ENCODE measurements around the gene ASAP2. TPM values are rescaled to one million over a fixed set of nuclear protein-coding genes. Genes with fewer than 3 reads are reported as not detected.

The ASAP2 gene
- total RNA-seq, 2 experiments from 2014 or later = not detected

DNA sequence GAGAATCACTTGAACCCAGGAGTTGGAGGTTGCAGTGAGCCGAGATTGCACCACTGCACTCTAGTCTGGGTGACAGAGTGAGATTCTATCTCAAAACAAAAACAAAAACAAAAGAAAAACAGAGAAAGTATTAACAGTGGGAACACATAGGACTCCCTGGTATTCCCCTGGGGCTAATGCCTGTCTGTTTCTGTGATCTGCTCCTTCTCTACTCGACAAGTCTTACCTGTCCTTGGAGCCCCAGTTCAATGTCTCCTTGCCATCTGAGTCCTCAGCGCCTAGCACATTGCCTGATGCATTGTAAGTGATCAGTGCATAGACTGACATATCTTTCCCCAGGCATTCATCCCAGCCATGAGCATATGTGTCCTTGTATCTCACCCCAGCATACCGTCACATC is 85.8 kb downstream of the ASAP2 start:
- no peak for DNase-seq
- ATAC-seq = no peak
- POLR2A ChIA-PET = no interaction called here
- Mint-ChIP-seq H3K27me3 (ENCODE audit: low read depth) (peaks cover 9% of the 10 kb centered on the region), H3K4me3 (no peak overlapping the region), H3K36me3 (ENCODE audit: low read depth) (no peaks in the 10 kb centered on the region), H3K27ac (no peak overlapping the region), H3K4me1 (ENCODE audit: low read depth) (no peaks in the 10 kb centered on the region), H3K9me3 (ENCODE audit: insufficient read depth) (no peaks in the 10 kb centered on the region)
- CTCF ChIA-PET = no interaction called here

DNA sequence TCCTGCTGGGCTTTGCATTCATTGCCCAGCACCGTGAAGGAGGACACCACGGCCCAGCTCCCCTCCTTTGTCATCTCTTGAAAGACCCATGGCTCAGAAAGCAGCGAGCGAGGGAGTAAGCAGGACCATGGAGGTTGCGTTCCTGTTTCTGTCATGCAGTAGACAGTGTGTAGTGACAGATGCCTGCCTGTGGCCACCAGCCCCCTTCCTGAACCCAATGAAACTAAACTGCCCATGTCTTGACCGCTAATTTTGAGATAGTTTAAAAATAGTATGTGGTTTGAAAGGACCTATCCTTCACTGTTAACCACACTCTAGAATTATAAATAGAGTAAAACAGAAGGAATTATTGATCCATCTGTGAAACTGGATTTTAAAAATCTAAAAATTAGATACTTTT is 88.2 kb downstream of the ASAP2 start:
- ATAC-seq = no peak
- Mint-ChIP-seq H3K36me3 (ENCODE audit: low read depth) (no peaks in the 10 kb centered on the region), H3K27ac (no peak overlapping the region)

DNA sequence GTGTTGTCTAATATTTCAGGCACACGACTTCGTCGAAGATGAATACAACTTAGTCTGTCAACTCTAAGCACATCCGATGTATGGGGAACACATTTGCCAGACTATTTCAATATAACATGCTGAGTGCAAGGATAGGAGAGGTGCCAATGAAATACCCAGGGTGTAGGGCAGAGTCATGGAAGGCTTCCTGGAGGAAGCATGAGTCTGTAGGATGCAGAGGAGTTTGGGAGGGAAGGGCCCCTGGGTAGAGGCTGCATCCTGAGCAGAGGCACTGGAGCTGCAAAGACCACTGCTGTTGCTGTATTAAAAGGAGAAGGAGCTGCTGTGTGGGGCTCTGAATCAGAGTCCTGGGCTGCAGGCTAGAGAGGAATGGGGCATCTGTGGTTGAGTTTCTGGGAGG is 89.9 kb downstream of the ASAP2 start:
- no peak overlapping the region for H3K4me3 Mint-ChIP-seq
- ATAC-seq = no peak
- no peak overlapping the region for H3K27ac Mint-ChIP-seq
- H3K9me3 Mint-ChIP-seq (ENCODE audit: insufficient read depth) = no peaks in the 10 kb centered on the region
- no peak for DNase-seq
- H3K4me1 Mint-ChIP-seq (ENCODE audit: low read depth) = no peaks in the 10 kb centered on the region
- ChIA-PET CTCF (no interaction called here), POLR2A (no interaction called here)
- no peaks in the 10 kb centered on the region for H3K36me3 Mint-ChIP-seq (ENCODE audit: low read depth)
- peaks cover 11% of the 10 kb centered on the region for H3K27me3 Mint-ChIP-seq (ENCODE audit: low read depth)

More for the DNA sequence above, 88.2 kb downstream of the ASAP2 start:
- ChIA-PET POLR2A (no interaction called here), CTCF (no interaction called here)
- no peak overlapping the region for H3K4me3 Mint-ChIP-seq
- H3K4me1 Mint-ChIP-seq (ENCODE audit: low read depth) = no peaks in the 10 kb centered on the region
- H3K27me3 Mint-ChIP-seq (ENCODE audit: low read depth) = peaks cover 11% of the 10 kb centered on the region
- no peaks in the 10 kb centered on the region for H3K9me3 Mint-ChIP-seq (ENCODE audit: insufficient read depth)
- DNase-seq = no peak

DNA sequence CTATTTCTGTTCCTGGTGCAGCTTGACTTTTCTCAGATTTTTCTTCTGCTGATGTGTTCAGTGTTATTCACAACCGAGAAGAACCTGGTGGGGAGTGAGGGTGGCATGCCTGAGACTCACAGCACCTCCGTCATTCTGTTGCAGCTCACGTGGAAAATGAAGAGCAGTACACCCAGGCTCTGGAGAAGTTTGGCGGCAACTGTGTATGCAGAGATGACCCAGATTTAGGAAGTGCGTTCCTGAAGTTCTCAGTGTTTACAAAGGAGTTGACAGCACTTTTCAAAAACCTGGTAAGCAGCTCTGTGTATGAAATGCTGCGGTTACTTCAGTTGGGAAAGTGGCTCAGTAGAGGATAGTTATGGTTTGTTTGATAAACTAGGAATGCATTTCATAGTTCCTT is 90.5 kb downstream of the ASAP2 start:
- Mint-ChIP-seq H3K4me3 (no peak overlapping the region), H3K4me1 (ENCODE audit: low read depth) (no peaks in the 10 kb centered on the region), H3K27me3 (ENCODE audit: low read depth) (peaks cover 9% of the 10 kb centered on the region), H3K27ac (no peak overlapping the region), H3K36me3 (ENCODE audit: low read depth) (no peaks in the 10 kb centered on the region), H3K9me3 (ENCODE audit: insufficient read depth) (no peaks in the 10 kb centered on the region)
- DNase-seq (no peak), ATAC-seq (no peak)
- ChIA-PET POLR2A (no interaction called here), CTCF (no interaction called here)

DNA sequence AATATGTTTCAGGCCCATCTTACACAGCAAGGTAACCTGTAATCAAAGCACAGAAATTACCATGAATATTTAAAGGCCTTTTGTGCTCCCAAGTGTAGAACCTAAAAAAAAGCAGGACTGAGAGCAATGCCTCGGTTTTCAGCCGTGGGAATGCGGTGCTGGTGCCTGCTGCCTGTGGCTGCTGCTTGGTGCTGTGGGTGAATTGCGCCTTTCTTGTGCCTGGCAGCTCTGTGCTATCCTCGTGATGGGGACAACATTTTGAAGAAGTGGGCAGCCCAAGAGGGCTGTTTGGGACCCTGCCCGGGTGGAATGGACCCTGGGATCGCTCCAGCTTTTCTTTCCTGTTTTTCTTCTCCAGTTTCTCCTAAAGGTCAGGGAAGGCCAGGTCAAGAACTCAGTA is 91.2 kb downstream of the ASAP2 start:
- DNase-seq (no peak), ATAC-seq (no peak)
- Mint-ChIP-seq H3K27ac (no peak overlapping the region), H3K9me3 (ENCODE audit: insufficient read depth) (no peaks in the 10 kb centered on the region), H3K36me3 (ENCODE audit: low read depth) (no peaks in the 10 kb centered on the region), H3K27me3 (ENCODE audit: low read depth) (peaks cover 7% of the 10 kb centered on the region), H3K4me1 (ENCODE audit: low read depth) (no peaks in the 10 kb centered on the region), H3K4me3 (no peak overlapping the region)
- CTCF ChIA-PET = no interaction called here
- POLR2A ChIA-PET = no interaction called here

DNA sequence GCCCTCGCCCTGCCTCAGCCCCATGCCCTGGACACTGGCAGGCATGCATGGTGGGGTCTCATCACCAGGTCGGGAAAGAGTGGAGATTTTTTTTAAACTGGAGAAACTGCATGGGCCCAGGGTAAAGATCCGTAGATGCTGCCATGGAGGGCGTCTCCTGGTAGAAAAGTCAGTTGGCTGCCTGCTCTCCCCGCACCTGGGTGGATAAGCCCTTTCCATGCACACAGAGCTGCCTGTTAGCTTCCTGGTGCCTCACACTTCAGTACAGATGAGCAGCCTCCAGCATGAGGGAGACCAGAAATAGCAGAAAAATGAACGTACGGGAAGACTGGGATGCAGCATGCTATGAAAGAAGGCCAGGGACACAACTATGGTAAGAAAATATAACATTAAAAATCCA is 92.0 kb downstream of the ASAP2 start:
- POLR2A ChIA-PET = no interaction called here
- Mint-ChIP-seq H3K4me1 (ENCODE audit: low read depth) (no peaks in the 10 kb centered on the region), H3K27ac (no peak overlapping the region), H3K27me3 (ENCODE audit: low read depth) (peaks cover 7% of the 10 kb centered on the region), H3K36me3 (ENCODE audit: low read depth) (no peaks in the 10 kb centered on the region), H3K4me3 (no peak overlapping the region), H3K9me3 (ENCODE audit: insufficient read depth) (no peaks in the 10 kb centered on the region)
- ATAC-seq = no peak
- CTCF ChIA-PET = no interaction called here
- no peak for DNase-seq

DNA sequence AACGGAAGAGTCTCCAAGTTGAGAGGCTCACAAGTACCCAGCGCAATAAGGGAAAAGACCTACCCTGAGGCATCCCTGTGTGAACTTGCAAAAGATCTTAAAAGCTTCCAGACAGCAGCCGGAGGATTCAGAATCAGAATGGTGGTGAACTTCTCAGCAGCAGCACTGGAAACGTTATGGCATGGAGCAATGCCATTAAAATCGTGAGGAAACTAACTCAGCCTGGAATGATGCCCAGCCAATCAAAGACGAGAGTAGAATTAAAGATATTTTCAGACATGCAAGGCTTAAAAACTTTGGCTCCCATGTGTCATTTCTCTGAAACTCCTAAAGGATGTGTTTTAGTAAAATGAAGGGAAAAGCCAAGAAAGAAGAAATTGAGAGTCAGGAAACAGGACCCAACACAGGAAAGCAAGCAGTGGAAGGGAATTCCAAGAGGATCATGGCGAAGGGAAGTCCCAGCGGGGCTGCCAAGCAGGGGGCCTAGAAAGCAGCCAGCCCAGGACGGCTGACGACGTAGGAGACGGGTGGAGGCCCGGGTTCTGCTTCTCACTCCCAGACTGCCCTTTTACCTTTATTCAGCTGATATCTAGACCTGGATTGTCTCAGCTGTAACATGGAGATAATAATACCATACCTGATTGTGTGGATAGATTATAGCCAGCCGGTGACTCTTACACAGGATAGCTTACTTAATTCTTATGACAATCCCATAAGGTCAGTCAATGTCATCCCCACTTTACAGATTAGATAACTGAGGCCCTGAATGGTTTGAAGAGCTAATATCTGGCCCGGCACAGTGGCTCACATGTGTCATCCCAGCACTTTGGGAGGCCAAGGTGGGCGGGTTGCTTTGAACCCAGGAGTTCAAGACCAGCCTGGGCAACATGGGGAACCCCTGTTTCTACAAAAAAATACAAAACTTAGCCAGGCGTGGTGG is 92.8 kb downstream of the ASAP2 start:
- no peak for ATAC-seq
- Mint-ChIP-seq H3K36me3 (ENCODE audit: low read depth) (no peaks in the 10 kb centered on the region), H3K27me3 (ENCODE audit: low read depth) (peaks cover 7% of the 10 kb centered on the region), H3K27ac (no peak overlapping the region), H3K4me1 (ENCODE audit: low read depth) (no peaks in the 10 kb centered on the region), H3K4me3 (no peak overlapping the region), H3K9me3 (ENCODE audit: insufficient read depth) (no peaks in the 10 kb centered on the region)
- CTCF ChIA-PET = no interaction called here
- DNase-seq = no peak
- POLR2A ChIA-PET = no interaction called here

DNA sequence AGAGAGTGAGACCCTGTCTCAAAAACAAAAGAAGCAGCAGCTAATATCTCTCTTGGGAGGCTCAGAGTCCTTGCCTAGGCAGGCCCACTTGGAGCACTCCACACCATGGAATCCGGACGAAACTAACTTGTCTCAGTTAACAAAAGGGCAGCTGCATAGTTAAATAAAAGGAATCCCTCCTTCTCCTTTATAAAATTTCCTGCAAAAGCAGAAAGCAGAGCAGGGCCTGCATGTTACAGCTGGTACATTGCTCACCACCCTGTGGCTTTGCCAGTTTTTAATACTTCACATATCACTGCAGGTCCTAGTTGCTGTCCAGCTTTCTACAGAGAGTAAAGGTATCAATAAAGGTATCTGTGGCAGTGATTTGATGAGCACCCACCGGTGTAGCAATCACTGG is 93.6 kb downstream of the ASAP2 start:
- H3K4me3 Mint-ChIP-seq = no peak overlapping the region
- ChIA-PET POLR2A (no interaction called here), CTCF (no interaction called here)
- H3K36me3 Mint-ChIP-seq (ENCODE audit: low read depth) = no peaks in the 10 kb centered on the region
- H3K9me3 Mint-ChIP-seq (ENCODE audit: insufficient read depth) = no peaks in the 10 kb centered on the region
- no peak overlapping the region for H3K27ac Mint-ChIP-seq
- peaks cover 7% of the 10 kb centered on the region for H3K27me3 Mint-ChIP-seq (ENCODE audit: low read depth)
- ATAC-seq (no peak), DNase-seq (no peak)
- H3K4me1 Mint-ChIP-seq (ENCODE audit: low read depth) = no peaks in the 10 kb centered on the region

DNA sequence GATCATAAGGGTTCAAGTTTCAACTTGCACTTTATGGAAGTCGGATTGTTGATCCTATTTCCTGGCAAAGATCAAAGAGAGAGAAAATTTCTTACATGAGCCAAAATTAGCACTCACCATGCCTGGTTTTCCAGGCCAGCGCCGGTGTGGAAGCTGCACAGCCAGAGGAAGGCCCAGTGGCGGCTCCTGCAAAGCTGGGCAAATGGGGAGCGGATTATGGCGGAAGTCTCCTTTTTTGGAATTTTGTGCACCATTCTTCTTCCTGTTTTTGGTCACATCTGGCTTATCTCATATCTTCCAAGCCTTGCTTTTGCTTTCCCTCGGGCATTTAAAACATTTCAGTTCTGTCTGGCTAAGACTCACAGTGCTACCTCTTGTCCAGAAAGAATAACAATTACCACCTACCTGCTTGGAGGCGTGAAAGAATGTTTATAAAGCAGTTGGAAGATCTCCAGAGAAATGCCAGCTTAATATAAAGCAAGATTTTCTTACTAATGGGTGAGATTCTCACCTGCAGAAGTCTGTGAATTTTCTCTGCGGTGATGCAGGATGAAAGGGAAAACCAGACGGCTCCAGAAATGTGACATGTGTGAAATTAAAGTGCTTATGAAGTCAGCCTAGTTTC is 94.3 kb downstream of the ASAP2 start:
- ATAC-seq = no peak
- H3K27me3 Mint-ChIP-seq (ENCODE audit: low read depth) = peaks cover 7% of the 10 kb centered on the region
- H3K36me3 Mint-ChIP-seq (ENCODE audit: low read depth) = no peaks in the 10 kb centered on the region
- H3K27ac Mint-ChIP-seq = no peak overlapping the region
- H3K9me3 Mint-ChIP-seq (ENCODE audit: insufficient read depth) = no peaks in the 10 kb centered on the region
- no peaks in the 10 kb centered on the region for H3K4me1 Mint-ChIP-seq (ENCODE audit: low read depth)
- DNase-seq = no peak
- POLR2A ChIA-PET = no interaction called here
- no peak overlapping the region for H3K4me3 Mint-ChIP-seq
- CTCF ChIA-PET = no interaction called here

DNA sequence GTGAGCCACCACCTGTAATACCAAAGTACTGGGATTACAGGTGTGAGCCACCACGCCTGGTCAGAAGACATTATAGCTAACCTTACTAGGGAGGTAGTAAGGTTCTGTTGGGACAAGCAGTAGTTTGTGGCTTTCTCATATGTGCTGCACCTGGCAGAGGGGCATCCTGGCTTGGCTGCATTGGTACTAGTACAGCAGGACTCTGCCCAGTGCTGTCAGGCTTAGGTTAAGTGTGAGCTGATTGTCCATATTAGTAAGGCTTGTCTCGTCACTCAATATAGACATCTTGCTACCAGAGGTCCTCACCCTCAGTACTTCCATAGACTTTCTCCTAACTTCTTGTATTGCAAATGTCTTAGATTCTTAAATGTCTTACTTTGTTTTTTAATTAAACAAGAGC is 96.1 kb downstream of the ASAP2 start:
- Mint-ChIP-seq H3K36me3 (ENCODE audit: low read depth) (no peaks in the 10 kb centered on the region), H3K27me3 (ENCODE audit: low read depth) (peaks cover 2% of the 10 kb centered on the region), H3K4me1 (ENCODE audit: low read depth) (no peaks in the 10 kb centered on the region), H3K9me3 (ENCODE audit: insufficient read depth) (no peaks in the 10 kb centered on the region), H3K4me3 (no peak overlapping the region), H3K27ac (no peak overlapping the region)
- DNase-seq (no peak), ATAC-seq (no peak)
- ChIA-PET POLR2A (no interaction called here), CTCF (no interaction called here)

DNA sequence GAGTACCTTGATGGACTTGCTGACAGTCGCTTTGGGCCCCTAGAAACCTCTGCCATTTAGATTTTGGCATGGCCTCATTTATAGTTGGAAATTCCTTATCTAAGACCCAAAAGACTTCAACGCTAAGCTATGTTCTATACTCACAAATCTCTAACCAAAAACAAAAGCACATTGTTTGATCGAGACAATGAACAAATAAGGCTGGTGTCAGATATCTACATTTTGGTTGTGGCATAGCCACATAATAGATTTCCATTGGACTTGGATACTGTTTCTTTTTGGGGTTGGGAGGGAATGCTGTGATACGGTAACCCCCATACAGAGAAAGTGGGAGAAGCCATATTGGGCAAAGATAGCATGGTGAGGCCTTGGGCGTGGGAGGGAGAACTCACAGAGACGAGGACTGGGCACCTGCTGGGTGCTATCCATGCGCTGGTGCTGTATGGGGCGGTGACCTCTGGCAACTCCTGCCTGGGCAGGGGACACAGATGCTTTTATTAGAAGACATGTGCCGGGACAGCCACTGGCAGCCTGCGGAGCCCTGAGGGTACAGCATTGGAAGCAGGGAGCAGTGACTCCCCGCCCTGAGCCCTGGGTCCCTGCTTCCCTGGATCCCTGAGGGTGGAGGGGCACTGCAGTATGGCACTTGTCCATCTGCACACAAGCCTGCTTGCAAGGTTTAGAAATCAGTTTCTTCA is 97.1 kb downstream of the ASAP2 start:
- H3K4me1 Mint-ChIP-seq (ENCODE audit: low read depth) = no peaks in the 10 kb centered on the region
- H3K27me3 Mint-ChIP-seq (ENCODE audit: low read depth) = no peaks in the 10 kb centered on the region
- no peak overlapping the region for H3K27ac Mint-ChIP-seq
- ChIA-PET CTCF (no interaction called here), POLR2A (no interaction called here)
- no peaks in the 10 kb centered on the region for H3K9me3 Mint-ChIP-seq (ENCODE audit: insufficient read depth)
- DNase-seq = no peak
- ATAC-seq = no peak
- no peak overlapping the region for H3K4me3 Mint-ChIP-seq
- H3K36me3 Mint-ChIP-seq (ENCODE audit: low read depth) = no peaks in the 10 kb centered on the region

DNA sequence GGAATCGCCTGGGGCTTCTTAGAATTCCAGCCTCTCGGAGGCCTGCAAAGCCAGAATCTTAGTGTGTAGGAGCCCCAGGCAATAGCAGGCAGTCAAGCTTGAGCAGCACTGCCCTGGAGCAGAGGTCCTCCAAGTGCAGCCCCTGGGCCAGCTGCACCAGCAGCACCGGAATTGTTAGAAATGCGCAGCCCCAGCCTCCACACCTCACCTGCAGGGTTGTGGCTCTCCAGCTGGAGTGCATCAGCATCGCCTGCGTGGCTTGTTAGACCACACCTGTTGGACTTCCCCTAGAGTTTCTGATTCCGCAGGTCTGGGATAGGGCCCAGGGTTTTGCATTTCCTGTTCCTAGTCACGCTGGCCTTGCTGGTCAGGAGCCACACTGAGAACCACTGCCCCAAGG is 100.3 kb downstream of the ASAP2 start:
- Mint-ChIP-seq H3K4me3 (no peak overlapping the region), H3K36me3 (ENCODE audit: low read depth) (no peaks in the 10 kb centered on the region), H3K27me3 (ENCODE audit: low read depth) (no peaks in the 10 kb centered on the region), H3K27ac (no peak overlapping the region), H3K4me1 (ENCODE audit: low read depth) (peaks cover 1% of the 10 kb centered on the region), H3K9me3 (ENCODE audit: insufficient read depth) (no peaks in the 10 kb centered on the region)
- DNase-seq (no peak), ATAC-seq (no peak)
- ChIA-PET CTCF (no interaction called here), POLR2A (no interaction called here)

Measured in activated CD8-positive, alpha-beta T cell treated with anti-CD3 and anti-CD28 coated beads, Interleukin-2, amount 10 ng/mL, durations not matched to agents 7 days and 5 days (primary cell).